Measurements from ENCODE around the gene CAVIN1.
"Not testable (repeated sequence)": the region's sequence is repeated elsewhere in the genome, so short reads cannot be mapped to it uniquely, and the experiment has no call there.

DNA sequence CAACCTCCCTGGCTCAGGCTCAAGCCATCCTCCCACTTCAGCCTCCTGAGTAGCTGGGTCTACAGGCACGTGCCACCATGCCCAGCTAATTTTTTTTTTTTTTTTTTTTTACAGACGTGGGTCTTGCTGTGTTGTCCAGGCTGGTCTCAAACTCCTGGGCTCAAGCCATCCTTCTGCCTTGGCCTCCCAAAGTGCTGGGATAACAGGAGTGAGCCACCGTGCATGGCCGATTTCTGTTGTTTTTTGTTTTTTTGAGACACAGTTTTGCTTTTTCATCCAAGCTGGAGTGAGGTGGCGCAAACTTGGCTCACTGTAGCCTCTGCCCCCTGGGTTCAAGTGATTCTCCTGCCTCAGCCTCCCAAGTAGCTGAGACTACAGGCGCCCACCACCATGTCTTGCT lies 31.9 kb upstream of the CAVIN1 start:
- not testable (repeated sequence) for TF ChIP-seq POLR2A, CTCF (IDR thresholded peaks at IDR 0.05)

All from sigmoid colon (tissue), 3 donors.